Right lobe of liver (tissue), 4 donors: ENCODE measurements around the gene USP50.

Experiments
- POLR2A ChIP-seq: fragments of 450-650 bp; IDR thresholded peaks from one replicate; pipeline ENCODE4 v1.6.1; 2017; ENCODE audit warnings: antibody characterized with exemption, mild to moderate bottlenecking
- TF ChIP-seq, protein P1 (sequence below), 4 donors: fragments of 200-600 bp in 3 of 4; fragments of 450-650 bp in 1 of 4; IDR thresholded peaks; one replicate each; pipeline versions ENCODE4 v1.5.1 to v1.8.0; 2016 to 2022; ENCODE audit warnings: antibody characterized with exemption in 4 of 4, mild to moderate bottlenecking in 2 of 4
- donor health status: DM: no; HTN: no; CAD: no.
- donor health status: DM: no; HTN: no; CAD: no.
- donor health status: DM: no; HTN: yes; CAD: no.

DNA sequence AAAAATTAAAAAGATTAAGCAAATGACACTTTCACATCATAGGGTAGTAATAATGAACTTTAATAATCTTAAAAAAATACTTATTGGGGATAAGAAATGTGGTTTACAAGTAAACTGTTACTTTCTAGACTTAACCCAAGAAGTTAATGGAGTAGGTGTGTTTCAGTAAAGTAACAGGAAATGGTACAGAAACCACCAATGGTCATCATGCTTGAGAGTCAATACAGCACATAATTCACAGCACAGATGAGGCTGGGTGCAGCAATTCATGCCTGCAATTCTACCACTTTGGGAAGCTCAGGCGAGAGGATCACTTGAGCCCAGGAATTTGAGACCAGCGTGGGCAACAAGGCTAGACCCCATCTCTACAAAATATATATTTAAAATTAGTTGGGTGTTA, 11.5 kb upstream of the USP50 start:
- TF ChIP-seq, protein P1, sequence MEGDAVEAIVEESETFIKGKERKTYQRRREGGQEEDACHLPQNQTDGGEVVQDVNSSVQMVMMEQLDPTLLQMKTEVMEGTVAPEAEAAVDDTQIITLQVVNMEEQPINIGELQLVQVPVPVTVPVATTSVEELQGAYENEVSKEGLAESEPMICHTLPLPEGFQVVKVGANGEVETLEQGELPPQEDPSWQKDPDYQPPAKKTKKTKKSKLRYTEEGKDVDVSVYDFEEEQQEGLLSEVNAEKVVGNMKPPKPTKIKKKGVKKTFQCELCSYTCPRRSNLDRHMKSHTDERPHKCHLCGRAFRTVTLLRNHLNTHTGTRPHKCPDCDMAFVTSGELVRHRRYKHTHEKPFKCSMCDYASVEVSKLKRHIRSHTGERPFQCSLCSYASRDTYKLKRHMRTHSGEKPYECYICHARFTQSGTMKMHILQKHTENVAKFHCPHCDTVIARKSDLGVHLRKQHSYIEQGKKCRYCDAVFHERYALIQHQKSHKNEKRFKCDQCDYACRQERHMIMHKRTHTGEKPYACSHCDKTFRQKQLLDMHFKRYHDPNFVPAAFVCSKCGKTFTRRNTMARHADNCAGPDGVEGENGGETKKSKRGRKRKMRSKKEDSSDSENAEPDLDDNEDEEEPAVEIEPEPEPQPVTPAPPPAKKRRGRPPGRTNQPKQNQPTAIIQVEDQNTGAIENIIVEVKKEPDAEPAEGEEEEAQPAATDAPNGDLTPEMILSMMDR (IDR thresholded peaks at IDR 0.05): no peak
- TF ChIP-seq POLR2A: no peak
